Measurements from ENCODE around the gene TMPRSS3. TPM values are rescaled to one million over a fixed set of nuclear protein-coding genes. Genes with fewer than 3 reads are reported as not detected.

Gene TMPRSS3
- polyA plus RNA-seq, 1 donor, result 5.6 TPM

GRCh38 chr21:42417533-42417932 lies 21.7 kb upstream of the TMPRSS3 start:
- H3K4me1 ChIP-seq (ENCODE audit: control insufficient read depth, insufficient read depth, low read length), result peaks cover 5% of the 10 kb centered on the region
- H3K27ac ChIP-seq (ENCODE audit: low read length), result no peak overlapping the region
- no peaks in the 10 kb centered on the region for H3K27me3 ChIP-seq (ENCODE audit: control insufficient read depth, insufficient read depth, low read length)
- no peaks in the 10 kb centered on the region for H3K36me3 ChIP-seq (ENCODE audit: control insufficient read depth, insufficient read depth, low read length)
- H3K9me3 ChIP-seq (ENCODE audit: control insufficient read depth, low read depth, low read length), result no peaks in the 10 kb centered on the region
- no peak overlapping the region for H3K4me3 ChIP-seq (ENCODE audit: low read length)
- 100% methylated on average over 2 of the region's 6 CpGs for WGBS (ENCODE audit: insufficient coverage, low lambda C conversion rate)
- no peak for DNase-seq

GRCh38 chr21:42414928-42415769 lies 19.3 kb upstream of the TMPRSS3 start:
- no peak overlapping the region for H3K4me3 ChIP-seq (ENCODE audit: low read length)
- DNase-seq, result no peak
- H3K27ac ChIP-seq (ENCODE audit: low read length), result no peak overlapping the region
- H3K9me3 ChIP-seq (ENCODE audit: control insufficient read depth, low read depth, low read length), result no peaks in the 10 kb centered on the region
- no peaks in the 10 kb centered on the region for H3K4me1 ChIP-seq (ENCODE audit: control insufficient read depth, insufficient read depth, low read length)
- H3K36me3 ChIP-seq (ENCODE audit: control insufficient read depth, insufficient read depth, low read length), result no peaks in the 10 kb centered on the region
- no CpG with 5 or more reads among the region's 27 CpGs for WGBS (ENCODE audit: insufficient coverage, low lambda C conversion rate)
- H3K27me3 ChIP-seq (ENCODE audit: control insufficient read depth, insufficient read depth, low read length), result no peaks in the 10 kb centered on the region

- no CpG with 5 or more reads among the region's 8 CpGs for WGBS (ENCODE audit: insufficient coverage, low lambda C conversion rate)
- H3K27ac ChIP-seq (ENCODE audit: low read length), result no peak overlapping the region
- no peak overlapping the region for H3K4me3 ChIP-seq (ENCODE audit: low read length)
- no peaks in the 10 kb centered on the region for H3K9me3 ChIP-seq (ENCODE audit: control insufficient read depth, low read depth, low read length)
- H3K4me1 ChIP-seq (ENCODE audit: control insufficient read depth, insufficient read depth, low read length), result no peaks in the 10 kb centered on the region
- no peak for DNase-seq
- H3K27me3 ChIP-seq (ENCODE audit: control insufficient read depth, insufficient read depth, low read length), result no peaks in the 10 kb centered on the region
- no peaks in the 10 kb centered on the region for H3K36me3 ChIP-seq (ENCODE audit: control insufficient read depth, insufficient read depth, low read length)
These were observed 18.7 kb upstream of the TMPRSS3 start for GRCh38 chr21:42414553-42414927.

- H3K4me3 ChIP-seq (ENCODE audit: low read length), result no peak overlapping the region
- H3K4me1 ChIP-seq (ENCODE audit: control insufficient read depth, insufficient read depth, low read length), result no peaks in the 10 kb centered on the region
- no peaks in the 10 kb centered on the region for H3K36me3 ChIP-seq (ENCODE audit: control insufficient read depth, insufficient read depth, low read length)
- no peak overlapping the region for H3K27ac ChIP-seq (ENCODE audit: low read length)
- no peak for DNase-seq
- no peaks in the 10 kb centered on the region for H3K27me3 ChIP-seq (ENCODE audit: control insufficient read depth, insufficient read depth, low read length)
- WGBS (ENCODE audit: insufficient coverage, low lambda C conversion rate), result no CpG with 5 or more reads among the region's 8 CpGs
- H3K9me3 ChIP-seq (ENCODE audit: control insufficient read depth, low read depth, low read length), result no peaks in the 10 kb centered on the region
These were observed 18.2 kb upstream of the TMPRSS3 start for GRCh38 chr21:42414066-42414465.

GRCh38 chr21:42413500-42413899 lies 17.6 kb upstream of the TMPRSS3 start:
- no peaks in the 10 kb centered on the region for H3K9me3 ChIP-seq (ENCODE audit: control insufficient read depth, low read depth, low read length)
- no peak overlapping the region for H3K4me3 ChIP-seq (ENCODE audit: low read length)
- no peaks in the 10 kb centered on the region for H3K4me1 ChIP-seq (ENCODE audit: control insufficient read depth, insufficient read depth, low read length)
- WGBS (ENCODE audit: insufficient coverage, low lambda C conversion rate), result no CpG with 5 or more reads among the region's 4 CpGs
- no peaks in the 10 kb centered on the region for H3K27me3 ChIP-seq (ENCODE audit: control insufficient read depth, insufficient read depth, low read length)
- no peaks in the 10 kb centered on the region for H3K36me3 ChIP-seq (ENCODE audit: control insufficient read depth, insufficient read depth, low read length)
- no peak overlapping the region for H3K27ac ChIP-seq (ENCODE audit: low read length)
- DNase-seq, result no peak

GRCh38 chr21:42413093-42413492 lies 17.2 kb upstream of the TMPRSS3 start:
- H3K27ac ChIP-seq (ENCODE audit: low read length), result no peak overlapping the region
- no peaks in the 10 kb centered on the region for H3K27me3 ChIP-seq (ENCODE audit: control insufficient read depth, insufficient read depth, low read length)
- no CpG with 5 or more reads among the region's 14 CpGs for WGBS (ENCODE audit: insufficient coverage, low lambda C conversion rate)
- no peak for DNase-seq
- no peaks in the 10 kb centered on the region for H3K9me3 ChIP-seq (ENCODE audit: control insufficient read depth, low read depth, low read length)
- H3K4me3 ChIP-seq (ENCODE audit: low read length), result no peak overlapping the region
- no peaks in the 10 kb centered on the region for H3K36me3 ChIP-seq (ENCODE audit: control insufficient read depth, insufficient read depth, low read length)
- no peaks in the 10 kb centered on the region for H3K4me1 ChIP-seq (ENCODE audit: control insufficient read depth, insufficient read depth, low read length)

GRCh38 chr21:42412636-42412933 lies 16.7 kb upstream of the TMPRSS3 start:
- WGBS (ENCODE audit: insufficient coverage, low lambda C conversion rate), result 100% methylated on average over 1 of the region's 5 CpGs
- Histone ChIP-seq H3K36me3 (ENCODE audit: control insufficient read depth, insufficient read depth, low read length) (no peaks in the 10 kb centered on the region), H3K9me3 (ENCODE audit: control insufficient read depth, low read depth, low read length) (no peaks in the 10 kb centered on the region), H3K4me3 (ENCODE audit: low read length) (no peak overlapping the region), H3K27ac (ENCODE audit: low read length) (no peak overlapping the region), H3K4me1 (ENCODE audit: control insufficient read depth, insufficient read depth, low read length) (no peaks in the 10 kb centered on the region), H3K27me3 (ENCODE audit: control insufficient read depth, insufficient read depth, low read length) (no peaks in the 10 kb centered on the region)
- DNase-seq, result no peak

GRCh38 chr21:42411891-42412635 lies 16.2 kb upstream of the TMPRSS3 start:
- no CpG with 5 or more reads among the region's 21 CpGs for WGBS (ENCODE audit: insufficient coverage, low lambda C conversion rate)
- Histone ChIP-seq H3K27me3 (ENCODE audit: control insufficient read depth, insufficient read depth, low read length) (no peaks in the 10 kb centered on the region), H3K4me1 (ENCODE audit: control insufficient read depth, insufficient read depth, low read length) (no peaks in the 10 kb centered on the region), H3K9me3 (ENCODE audit: control insufficient read depth, low read depth, low read length) (no peaks in the 10 kb centered on the region), H3K36me3 (ENCODE audit: control insufficient read depth, insufficient read depth, low read length) (no peaks in the 10 kb centered on the region), H3K27ac (ENCODE audit: low read length) (no peak overlapping the region), H3K4me3 (ENCODE audit: low read length) (no peak overlapping the region)
- DNase-seq, result no peak

- DNase-seq, result peak in 1 of 2 donors; percentile 20
- no peak overlapping the region for H3K27ac ChIP-seq (ENCODE audit: low read length)
- no peaks in the 10 kb centered on the region for H3K4me1 ChIP-seq (ENCODE audit: control insufficient read depth, insufficient read depth, low read length)
- no peaks in the 10 kb centered on the region for H3K36me3 ChIP-seq (ENCODE audit: control insufficient read depth, insufficient read depth, low read length)
- no peaks in the 10 kb centered on the region for H3K9me3 ChIP-seq (ENCODE audit: control insufficient read depth, low read depth, low read length)
- no peaks in the 10 kb centered on the region for H3K27me3 ChIP-seq (ENCODE audit: control insufficient read depth, insufficient read depth, low read length)
- no CpG with 5 or more reads among the region's 7 CpGs for WGBS (ENCODE audit: insufficient coverage, low lambda C conversion rate)
- H3K4me3 ChIP-seq (ENCODE audit: low read length), result no peak overlapping the region
These were observed 15.5 kb upstream of the TMPRSS3 start for GRCh38 chr21:42411197-42411869.

- DNase-seq, result no peak
- Histone ChIP-seq H3K27ac (ENCODE audit: low read length) (no peak overlapping the region), H3K4me3 (ENCODE audit: low read length) (no peak overlapping the region), H3K27me3 (ENCODE audit: control insufficient read depth, insufficient read depth, low read length) (no peaks in the 10 kb centered on the region), H3K9me3 (ENCODE audit: control insufficient read depth, low read depth, low read length) (no peaks in the 10 kb centered on the region), H3K4me1 (ENCODE audit: control insufficient read depth, insufficient read depth, low read length) (no peaks in the 10 kb centered on the region), H3K36me3 (ENCODE audit: control insufficient read depth, insufficient read depth, low read length) (no peaks in the 10 kb centered on the region)
- no CpG with 5 or more reads among the region's 7 CpGs for WGBS (ENCODE audit: insufficient coverage, low lambda C conversion rate)
These were observed 13.5 kb upstream of the TMPRSS3 start for GRCh38 chr21:42409366-42409765.
